Heart left ventricle (tissue), 16 donors: ENCODE results near the gene BCAS4. TPM values are rescaled to one million over a fixed set of nuclear protein-coding genes. Genes with fewer than 3 reads are reported as not detected.

ENCODE experiments used
- ATAC-seq, 4 donors: fragments of 200-7000 bp; cut with Tn5 transposase; one replicate each; pipeline ENCODE4 v1.9.1; 2020 to 2022; ENCODE audit warnings: moderate library complexity in 4 of 4, mild to moderate bottlenecking in 3 of 4, moderate number of reproducible peaks in 1 of 4
- DNase-seq, 5 donors: peaks; one replicate each; pipeline ENCODE4 v3.0.0-alpha.2; 2020
- H3K27ac ChIP-seq, 12 donors: fragments of 200-600 bp; sonication (generic) in 4 of 12; one replicate each; pipeline versions ENCODE4 v1.5.0 to v1.8.0; 2016 to 2022; ENCODE audit warnings: mild to moderate bottlenecking in 2 of 12
- H3K27me3 ChIP-seq, 9 donors: fragments of 200-600 bp; sonication (generic) in 2 of 9; one replicate each; pipeline versions ENCODE4 v1.5.1 to v1.8.0; 2016 to 2022; ENCODE audit warnings: mild to moderate bottlenecking in 3 of 9
- H3K36me3 ChIP-seq, 9 donors: fragments of 200-600 bp; sonication (generic) in 2 of 9; one replicate each; pipeline versions ENCODE4 v1.5.0 to v1.8.0; 2018 to 2022; ENCODE audit warnings: mild to moderate bottlenecking in 2 of 9
- H3K4me1 ChIP-seq, 12 donors: fragments of 200-600 bp; sonication (generic) in 4 of 12; one replicate each; pipeline versions ENCODE4 v1.5.0 to v1.8.0; 2016 to 2022; ENCODE audit warnings: mild to moderate bottlenecking in 3 of 12
- H3K4me3 ChIP-seq, 12 donors: fragments of 200-600 bp; sonication (generic) in 4 of 12; one replicate each; pipeline versions ENCODE4 v1.5.0 to v1.8.0; 2017 to 2022; ENCODE audit warnings: mild to moderate bottlenecking in 9 of 12, moderate library complexity in 4 of 12
- H3K9me3 ChIP-seq, 12 donors: fragments of 200-600 bp; sonication (generic) in 4 of 12; one replicate each; pipeline versions ENCODE4 v1.5.0 to v1.8.0; 2016 to 2022; ENCODE audit warnings: mild to moderate bottlenecking in 1 of 12
- CTCF ChIP-seq, 12 donors: fragments of 200-600 bp; sonication (generic) in 4 of 12; IDR thresholded peaks; one replicate each; pipeline versions ENCODE4 v1.5.0 to v1.8.0; 2018 to 2022; ENCODE audit warnings: antibody characterized with exemption in 12 of 12, mild to moderate bottlenecking in 5 of 12
- POLR2A ChIP-seq, 2 donors: fragments of 450-650 bp; IDR thresholded peaks; one replicate each; pipeline ENCODE4 v1.6.1; 2017; ENCODE audit warnings: antibody characterized with exemption in 2 of 2, mild to moderate bottlenecking in 2 of 2, moderate library complexity in 2 of 2
- WGBS, 4 donors: extraction: QIAGEN DNeasy Blood & Tissue Kit in 2 of 4; methylation state at CpG; one replicate each; pipeline versions ENCODE4 v1.1.5 to v1.1.7; 2013 to 2018; 5-methylcytosine and 5-hydroxymethylcytosine counted together
- intact Hi-C, 10 donors: fragments of 100-400 bp; cut with DNase I; formaldehyde crosslinking; loops; one replicate each; pipeline versions ENCODE4 v1.11.1 to v1.14.2; 2022
- polyA plus RNA-seq, 2 donors: library from polyadenylated mRNA; stranded (reverse); fragments of 200-250 nt; gene quantifications; one replicate each; pipeline ENCODE4 v1.2.3, GENCODE V29; 2013
- total RNA-seq, 9 donors: library from RNA; depleted of rRNA in 2 of 9; stranded (reverse); fragments of >200 nt in 2 of 9; fragmentation: NEBNext Ultra II Directional in 3 of 9; extraction: Animal tissue kit (Norgen Biotek cat#: 25700) in 3 of 9; gene quantifications; one replicate each; pipeline versions ENCODE4 v1.1.0 to v1.2.4, GENCODE V29; 2016 to 2023
- donor health status: ischemic (EF 13 %, LVEDD 7.1; RV severe dilation, severe dysfunction).
- donor health status: healthy with polysubstance abuse.
- donor health status: DM: no; HTN: yes; CAD: no.
- donor health status: DM: no; HTN: no; CAD: no.
- donor health status: ischemic (EF 25% LVEDD 6.9; RV normal size, moderate dysfunction).
- donor health status: ischemic (EF 25% LVEDD 5.7; RV mildly dilated, moderate dysfunction).
- donor health status: healthy.
- donor health status: DM: yes; HTN: yes; CAD: no.
- donor health status: ischemic (EF 35%, LVEDD 5.7; RV mildly dilated, moderate dysfunction).
- donor health status: nonischemic (EF 11% LVEDD 7.7; RV severe dilation, severe dysfunction).
- donor health status: DM: yes; HTN: yes; CAD: no.
- donor health status: PGD.
- donor health status: ischemic (EF 29% LVEDD 5.4; RV normal size, mild dysfunction).
- donor health status: nonischemic (EF 23%, LVEDD 6.1; RV moderate dilation, normal function).

The BCAS4 gene
- total and polyA plus RNA-seq, 11 donors: 0.78 to 5.1 (median 2.0) TPM

- no peak for TF ChIP-seq CTCF (IDR thresholded peaks at IDR 0.05)
- no peak for TF ChIP-seq POLR2A (IDR thresholded peaks at IDR 0.05)
- WGBS, 4 donors: 88 to 90% (median 89%) methylated on average over 6 of the region's 6 CpGs
- DNase-seq: peak in 1 of 5 donors; percentile 26
Measured at GRCh38 chr20:50865114-50865513, 70.3 kb downstream of the BCAS4 start.

GRCh38 chr20:50865591-50865990, 70.7 kb downstream of the BCAS4 start:
- H3K27me3 ChIP-seq: no peaks in the 10 kb centered on the region
- no peaks in the 10 kb centered on the region for H3K36me3 ChIP-seq
- DNase-seq: peak in 1 of 5 donors; percentile 54
- no peaks in the 10 kb centered on the region for H3K4me1 ChIP-seq
- ATAC-seq: no peak
- no peak overlapping the region for H3K27ac ChIP-seq
- no peaks in the 10 kb centered on the region for H3K9me3 ChIP-seq
- no peak overlapping the region for H3K4me3 ChIP-seq
- WGBS, 4 donors: 76 to 88% (median 80%) methylated on average over 7 of the region's 7 CpGs
- intact Hi-C loops: no loop called here
- TF ChIP-seq POLR2A (IDR thresholded peaks at IDR 0.05) (no peak), CTCF (IDR thresholded peaks at IDR 0.05) (no peak)

More at GRCh38 chr20:50865114-50865513, 70.3 kb downstream of the BCAS4 start:
- no peak overlapping the region for H3K4me3 ChIP-seq
- intact Hi-C loops: no loop called here
- H3K4me1 ChIP-seq: no peaks in the 10 kb centered on the region
- no peaks in the 10 kb centered on the region for H3K9me3 ChIP-seq
- no peaks in the 10 kb centered on the region for H3K27me3 ChIP-seq
- H3K36me3 ChIP-seq: no peaks in the 10 kb centered on the region
- no peak overlapping the region for H3K27ac ChIP-seq
- no peak for ATAC-seq

GRCh38 chr20:50866036-50866685, 71.3 kb downstream of the BCAS4 start:
- TF ChIP-seq CTCF (IDR thresholded peaks at IDR 0.05) (no peak), POLR2A (IDR thresholded peaks at IDR 0.05) (no peak)
- Histone ChIP-seq H3K27ac (no peak overlapping the region), H3K4me3 (no peak overlapping the region), H3K36me3 (no peaks in the 10 kb centered on the region), H3K9me3 (no peaks in the 10 kb centered on the region), H3K4me1 (no peaks in the 10 kb centered on the region), H3K27me3 (no peaks in the 10 kb centered on the region)
- DNase-seq (peak in 1 of 5 donors; percentile 27), ATAC-seq (no peak)
- intact Hi-C loops: no loop called here
- WGBS, 4 donors: 85 to 97% (median 88%) methylated on average over 6 to 12 of the region's 12 CpGs

GRCh38 chr20:50866831-50867230, 72.0 kb downstream of the BCAS4 start:
- ATAC-seq (no peak), DNase-seq (no peak)
- 92 to 96% (median 94%) methylated on average over 9 of the region's 9 CpGs for WGBS, 4 donors
- Histone ChIP-seq H3K4me3 (no peak overlapping the region), H3K36me3 (no peaks in the 10 kb centered on the region), H3K27ac (no peak overlapping the region), H3K9me3 (no peaks in the 10 kb centered on the region), H3K4me1 (no peaks in the 10 kb centered on the region), H3K27me3 (no peaks in the 10 kb centered on the region)
- intact Hi-C loops: no loop called here
- no peak for TF ChIP-seq CTCF (IDR thresholded peaks at IDR 0.05)
- no peak for TF ChIP-seq POLR2A (IDR thresholded peaks at IDR 0.05)
